Measurements from ENCODE around the gene GALNT2. TPM values are rescaled to one million over a fixed set of nuclear protein-coding genes. Genes with fewer than 3 reads are reported as not detected.
A peak's percentile ranks its signal among the peaks of the same experiment; 100 is the strongest.

GALNT2 gene
- total and polyA plus RNA-seq, 3 experiments from 2014 or later = 15.7 to 69.0 (median 65.6) TPM

DNA sequence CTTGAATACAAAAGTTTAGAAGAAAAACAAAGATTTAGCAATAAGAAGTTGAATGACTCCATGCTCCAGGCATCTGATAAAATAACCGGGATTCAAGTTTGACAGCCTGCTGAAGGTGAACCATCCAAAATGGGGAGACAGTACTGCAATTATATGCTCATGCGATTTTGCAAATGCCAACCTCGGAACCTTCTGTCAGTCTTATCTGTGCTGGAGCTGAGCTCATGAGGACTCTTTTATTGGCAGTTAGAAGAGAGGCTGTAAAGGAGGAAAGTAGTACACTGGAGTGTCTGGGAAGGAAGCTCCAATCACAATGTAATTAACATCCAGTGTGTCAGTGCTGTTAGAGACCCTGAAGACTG lies 170.0 kb downstream of the GALNT2 start:
- POLR2A ChIA-PET = no interaction called here
- no peak overlapping the region for H3K27ac Mint-ChIP-seq

DNA sequence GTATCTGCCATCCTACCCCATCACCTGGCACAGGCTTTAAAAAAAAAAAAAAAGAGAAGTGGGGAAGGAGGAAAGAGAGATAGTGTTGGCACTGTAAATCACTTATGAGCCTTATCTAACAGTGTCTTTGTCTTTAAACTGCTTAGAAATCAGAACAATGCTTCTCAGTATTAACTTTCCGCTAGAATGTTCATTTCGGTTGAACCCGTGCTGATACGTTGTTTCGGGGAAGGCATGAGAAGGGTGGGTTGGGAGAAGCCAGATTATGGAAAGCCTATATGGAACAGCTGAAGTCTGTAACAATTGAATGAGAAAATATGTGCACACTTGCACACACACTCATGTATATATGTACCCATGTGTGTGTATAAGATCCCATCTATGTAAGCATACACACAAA lies 170.8 kb downstream of the GALNT2 start:
- peaks cover 18 to 60% (median 25%) of the 10 kb centered on the region in 3 donors for H3K36me3 Mint-ChIP-seq
- CTCF ChIA-PET = no interaction called here
- H3K27ac Mint-ChIP-seq = no peak overlapping the region

More for the DNA sequence above, 170.0 kb downstream of the GALNT2 start:
- Histone ChIP-seq H3K4me3 (ENCODE audit: low read length) (no peak overlapping the region), H3K36me3 (ENCODE audit: insufficient read depth, low read length) (no peaks in the 10 kb centered on the region), H3K9me3 (ENCODE audit: low read length) (no peaks in the 10 kb centered on the region), H3K27me3 (ENCODE audit: insufficient read depth, low read length, poor library complexity, severe bottlenecking) (no peaks in the 10 kb centered on the region), H3K4me1 (ENCODE audit: insufficient read depth, low read length) (no peaks in the 10 kb centered on the region), H3K27ac (ENCODE audit: low read depth, low read length) (no peak overlapping the region)
- H3K4me3 Mint-ChIP-seq = no peak overlapping the region
- CTCF ChIA-PET = no interaction called here
- peaks cover 0 to 9% (median 0%) of the 10 kb centered on the region in 5 donors for H3K9me3 Mint-ChIP-seq
- H3K4me1 Mint-ChIP-seq = peaks cover 9 to 14% (median 11%) of the 10 kb centered on the region in 3 donors
- DNase-seq = no peak
- H3K27me3 Mint-ChIP-seq = no peaks in the 10 kb centered on the region
- H3K36me3 Mint-ChIP-seq = peaks cover 17 to 53% (median 23%) of the 10 kb centered on the region in 3 donors

DNA sequence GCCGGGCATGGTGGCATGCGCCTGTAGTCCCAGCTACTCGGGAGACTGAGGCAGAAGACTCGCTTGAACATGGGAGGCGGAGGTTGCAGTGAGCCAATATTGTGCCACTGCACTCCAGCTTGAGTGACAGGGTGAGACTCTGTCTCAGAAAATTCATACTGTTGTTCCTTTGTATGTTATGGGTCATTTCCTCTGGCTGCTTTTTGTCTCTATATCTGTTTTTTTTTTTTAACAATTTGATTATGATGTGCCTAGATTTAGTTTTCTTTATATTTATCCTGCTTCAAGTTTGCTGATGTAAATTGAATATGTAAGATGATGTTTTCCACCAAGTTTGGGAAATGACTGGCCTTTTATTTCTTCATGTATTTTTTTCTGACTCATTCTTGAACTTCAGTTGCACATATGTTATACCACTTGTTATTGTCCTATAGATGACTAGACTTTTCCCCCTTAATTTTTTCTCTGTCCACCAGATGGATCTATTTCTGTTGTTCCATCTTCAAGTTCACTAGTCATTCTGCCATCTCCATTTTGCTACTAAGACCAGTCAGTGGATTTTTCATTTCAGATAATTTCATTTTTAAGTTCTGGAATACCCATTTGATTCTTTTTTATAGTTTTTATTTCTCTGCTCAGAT lies 173.5 kb downstream of the GALNT2 start:
- CTCF ChIA-PET = no interaction called here
- no peaks in the 10 kb centered on the region for H3K27me3 ChIP-seq (ENCODE audit: insufficient read depth, low read length, poor library complexity, severe bottlenecking)
- H3K27ac ChIP-seq (ENCODE audit: low read depth, low read length) = no peak overlapping the region
- peak overlapping the region in 1 of 8 donors; percentile 54 for H3K27ac Mint-ChIP-seq
- H3K4me1 ChIP-seq (ENCODE audit: insufficient read depth, low read length) = no peaks in the 10 kb centered on the region
- H3K9me3 Mint-ChIP-seq = peaks cover 0 to 9% (median 0%) of the 10 kb centered on the region in 5 donors
- peaks cover under 1% of the 10 kb centered on the region for H3K36me3 ChIP-seq (ENCODE audit: insufficient read depth, low read length)
- H3K36me3 Mint-ChIP-seq = peaks cover 18 to 78% (median 32%) of the 10 kb centered on the region in 3 donors
- H3K4me3 Mint-ChIP-seq = no peak overlapping the region
- H3K27me3 Mint-ChIP-seq = no peaks in the 10 kb centered on the region
- no peaks in the 10 kb centered on the region for H3K9me3 ChIP-seq (ENCODE audit: low read length)
- POLR2A ChIA-PET = no interaction called here
- H3K4me1 Mint-ChIP-seq = peaks cover 9 to 14% (median 11%) of the 10 kb centered on the region in 3 donors
- no peak for DNase-seq
- no peak overlapping the region for H3K4me3 ChIP-seq (ENCODE audit: low read length)

More for the DNA sequence above, 170.8 kb downstream of the GALNT2 start:
- Mint-ChIP-seq H3K4me3 (no peak overlapping the region), H3K9me3 (peaks cover 0 to 9% (median 0%) of the 10 kb centered on the region in 5 donors), H3K27me3 (no peaks in the 10 kb centered on the region), H3K4me1 (peaks cover 9 to 14% (median 11%) of the 10 kb centered on the region in 3 donors)
- Histone ChIP-seq H3K9me3 (ENCODE audit: low read length) (no peaks in the 10 kb centered on the region), H3K27ac (ENCODE audit: low read depth, low read length) (no peak overlapping the region), H3K27me3 (ENCODE audit: insufficient read depth, low read length, poor library complexity, severe bottlenecking) (no peaks in the 10 kb centered on the region), H3K36me3 (ENCODE audit: insufficient read depth, low read length) (no peaks in the 10 kb centered on the region), H3K4me3 (ENCODE audit: low read length) (no peak overlapping the region), H3K4me1 (ENCODE audit: insufficient read depth, low read length) (no peaks in the 10 kb centered on the region)
- POLR2A ChIA-PET = no interaction called here
- no peak for DNase-seq

DNA sequence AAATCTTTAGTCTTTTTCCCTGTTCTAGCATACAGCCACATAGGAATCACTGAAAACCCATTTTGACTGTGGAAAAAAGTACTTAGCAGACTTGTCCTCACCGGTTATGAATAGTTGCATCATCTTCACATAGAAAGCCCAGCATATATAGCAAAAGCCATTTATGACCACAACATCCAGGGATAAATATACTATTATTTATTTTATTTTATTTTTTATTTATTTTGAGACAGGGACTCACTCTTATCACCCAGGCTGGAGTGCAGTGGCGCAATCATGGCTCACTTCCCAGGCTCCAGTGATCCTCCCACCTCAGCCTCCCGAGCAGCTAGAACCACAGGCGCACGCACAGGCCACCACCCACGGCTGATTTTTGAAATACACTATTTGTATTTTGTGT lies 175.3 kb downstream of the GALNT2 start:
- H3K36me3 Mint-ChIP-seq = peaks cover 25 to 77% (median 38%) of the 10 kb centered on the region in 3 donors
- H3K4me3 Mint-ChIP-seq = no peak overlapping the region
- Histone ChIP-seq H3K9me3 (ENCODE audit: low read length) (no peaks in the 10 kb centered on the region), H3K27me3 (ENCODE audit: insufficient read depth, low read length, poor library complexity, severe bottlenecking) (no peaks in the 10 kb centered on the region), H3K4me1 (ENCODE audit: insufficient read depth, low read length) (no peaks in the 10 kb centered on the region), H3K4me3 (ENCODE audit: low read length) (no peak overlapping the region), H3K27ac (ENCODE audit: low read depth, low read length) (no peak overlapping the region), H3K36me3 (ENCODE audit: insufficient read depth, low read length) (peaks cover 4% of the 10 kb centered on the region)
- no peak overlapping the region for H3K27ac Mint-ChIP-seq
- H3K9me3 Mint-ChIP-seq = peaks cover 0 to 9% (median 0%) of the 10 kb centered on the region in 5 donors
- peaks cover 9 to 17% (median 11%) of the 10 kb centered on the region in 3 donors for H3K4me1 Mint-ChIP-seq
- DNase-seq = no peak
- H3K27me3 Mint-ChIP-seq = no peaks in the 10 kb centered on the region
- ChIA-PET CTCF (no interaction called here), POLR2A (no interaction called here)

DNA sequence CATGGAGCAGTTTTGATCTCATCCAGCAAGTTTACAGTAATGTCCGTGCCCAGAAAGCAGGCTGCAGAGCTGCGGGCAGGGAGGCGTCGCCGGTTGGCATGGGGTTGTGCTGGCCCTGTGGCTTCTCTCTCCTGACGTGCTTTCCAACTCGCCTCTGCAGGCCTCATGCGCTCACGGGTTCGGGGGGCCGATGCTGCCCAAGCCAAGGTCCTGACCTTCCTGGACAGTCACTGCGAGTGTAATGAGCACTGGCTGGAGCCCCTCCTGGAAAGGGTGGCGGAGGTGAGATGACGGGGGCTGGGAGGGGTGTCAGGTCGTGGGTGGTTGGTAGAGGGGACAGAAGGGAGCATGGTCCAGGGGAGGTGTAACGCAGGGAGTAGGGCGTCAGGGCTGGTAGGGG lies 176.1 kb downstream of the GALNT2 start:
- no peaks in the 10 kb centered on the region for H3K27me3 Mint-ChIP-seq
- peaks cover 9 to 17% (median 11%) of the 10 kb centered on the region in 3 donors for H3K4me1 Mint-ChIP-seq
- peaks cover 0 to 9% (median 0%) of the 10 kb centered on the region in 5 donors for H3K9me3 Mint-ChIP-seq
- H3K27ac Mint-ChIP-seq = no peak overlapping the region
- ChIA-PET CTCF (no interaction called here), POLR2A (no interaction called here)
- Histone ChIP-seq H3K27ac (ENCODE audit: low read depth, low read length) (no peak overlapping the region), H3K4me3 (ENCODE audit: low read length) (no peak overlapping the region), H3K9me3 (ENCODE audit: low read length) (no peaks in the 10 kb centered on the region), H3K36me3 (ENCODE audit: insufficient read depth, low read length) (peaks cover 4% of the 10 kb centered on the region), H3K4me1 (ENCODE audit: insufficient read depth, low read length) (no peaks in the 10 kb centered on the region), H3K27me3 (ENCODE audit: insufficient read depth, low read length, poor library complexity, severe bottlenecking) (no peaks in the 10 kb centered on the region)
- DNase-seq = no peak
- no peak overlapping the region for H3K4me3 Mint-ChIP-seq
- peaks cover 25 to 77% (median 38%) of the 10 kb centered on the region in 3 donors for H3K36me3 Mint-ChIP-seq

DNA sequence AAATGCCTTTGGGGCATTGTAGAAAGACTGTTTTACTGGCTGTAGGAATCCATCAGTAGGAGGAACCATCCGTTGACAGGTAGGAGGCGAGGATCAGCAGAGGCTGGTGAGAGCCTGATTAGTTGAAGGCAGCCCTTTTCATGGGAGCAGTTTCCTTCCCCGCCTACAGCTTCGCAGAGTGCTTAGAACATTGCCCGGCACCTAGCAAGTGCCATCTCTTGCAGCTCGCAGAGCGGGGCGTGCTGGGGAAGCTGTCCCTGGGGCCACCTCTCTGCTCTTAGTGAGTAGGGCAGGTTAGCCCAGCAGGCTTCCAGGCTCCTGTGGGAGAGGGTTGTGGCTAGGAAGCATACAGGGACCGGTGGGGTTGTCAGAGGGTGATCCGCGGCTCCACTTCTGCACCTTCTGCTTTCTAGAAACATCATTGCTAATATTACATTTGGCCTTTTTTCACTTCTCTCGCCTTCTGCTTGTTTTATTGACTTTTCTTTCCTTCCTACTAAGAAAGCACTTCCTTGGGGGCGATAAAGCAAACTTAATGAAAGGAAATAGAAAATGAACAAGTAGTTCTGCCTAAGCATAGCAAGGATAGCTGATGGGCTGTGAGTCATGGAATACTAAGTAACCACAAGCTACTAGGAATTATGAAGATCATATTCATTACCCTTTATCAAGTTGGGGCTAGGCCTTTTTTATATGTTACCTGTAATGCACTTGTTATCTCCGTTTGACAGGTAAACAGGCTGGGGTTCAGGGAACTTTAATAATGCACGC lies 176.7 kb downstream of the GALNT2 start:
- Histone ChIP-seq H3K27me3 (ENCODE audit: insufficient read depth, low read length, poor library complexity, severe bottlenecking) (no peaks in the 10 kb centered on the region), H3K9me3 (ENCODE audit: low read length) (no peaks in the 10 kb centered on the region), H3K4me1 (ENCODE audit: insufficient read depth, low read length) (no peaks in the 10 kb centered on the region), H3K4me3 (ENCODE audit: low read length) (no peak overlapping the region), H3K27ac (ENCODE audit: low read depth, low read length) (no peak overlapping the region), H3K36me3 (ENCODE audit: insufficient read depth, low read length) (peaks cover 4% of the 10 kb centered on the region)
- Mint-ChIP-seq H3K4me1 (peaks cover 9 to 17% (median 11%) of the 10 kb centered on the region in 3 donors), H3K4me3 (no peak overlapping the region), H3K27me3 (no peaks in the 10 kb centered on the region), H3K27ac (no peak overlapping the region), H3K36me3 (peaks cover 25 to 79% (median 39%) of the 10 kb centered on the region in 3 donors), H3K9me3 (peaks cover 0 to 9% (median 0%) of the 10 kb centered on the region in 5 donors)
- POLR2A ChIA-PET = no interaction called here
- no peak for DNase-seq
- CTCF ChIA-PET = no interaction called here

DNA sequence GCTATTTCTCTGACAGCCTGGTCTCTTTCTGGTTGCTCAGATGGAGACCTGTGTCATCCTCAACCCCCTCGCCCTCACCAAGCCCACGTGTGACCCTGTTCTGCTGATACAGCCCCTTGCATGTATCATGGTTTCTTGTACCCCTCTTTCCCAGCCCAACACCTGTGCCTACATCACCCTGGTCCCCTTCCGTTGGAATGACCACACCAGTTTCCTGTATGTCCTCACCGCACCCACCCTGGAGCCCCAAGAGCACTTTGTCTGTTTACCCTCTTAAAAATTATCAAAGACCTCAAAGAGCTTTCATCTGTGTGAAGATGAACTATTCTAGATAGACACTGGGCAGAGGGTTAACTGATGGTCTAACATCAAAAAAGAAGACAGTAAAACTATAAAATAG lies 179.5 kb downstream of the GALNT2 start:
- Histone ChIP-seq H3K9me3 (ENCODE audit: low read length) (no peaks in the 10 kb centered on the region), H3K27me3 (ENCODE audit: insufficient read depth, low read length, poor library complexity, severe bottlenecking) (no peaks in the 10 kb centered on the region), H3K36me3 (ENCODE audit: insufficient read depth, low read length) (peaks cover 4% of the 10 kb centered on the region), H3K4me3 (ENCODE audit: low read length) (no peak overlapping the region), H3K27ac (ENCODE audit: low read depth, low read length) (no peak overlapping the region), H3K4me1 (ENCODE audit: insufficient read depth, low read length) (no peaks in the 10 kb centered on the region)
- H3K4me1 Mint-ChIP-seq = peaks cover 0 to 8% (median 0%) of the 10 kb centered on the region in 3 donors
- ChIA-PET POLR2A (no interaction called here), CTCF (interaction anchor here (1.1 kb wide), 1 partner anchor 15 kb away, joined by 3 read pairs; no protein-coding TSS in a partner anchor)
- no peak for DNase-seq
- no peaks in the 10 kb centered on the region for H3K27me3 Mint-ChIP-seq
- no peaks in the 10 kb centered on the region for H3K9me3 Mint-ChIP-seq
- peaks cover 13 to 90% (median 38%) of the 10 kb centered on the region in 3 donors for H3K36me3 Mint-ChIP-seq
- no peak overlapping the region for H3K4me3 Mint-ChIP-seq
- peak overlapping the region in 1 of 8 donors; percentile 3 for H3K27ac Mint-ChIP-seq
